ENCODE measurements around the gene KCNJ10. TPM values are rescaled to one million over a fixed set of nuclear protein-coding genes. Genes with fewer than 3 reads are reported as not detected.

Gene KCNJ10
- total and polyA plus RNA-seq, 2 of the 13 experiments (the other 11 are each of a cell fraction or from before 2014, with no cell fraction given) = 4.4 to 10.3 TPM

DNA sequence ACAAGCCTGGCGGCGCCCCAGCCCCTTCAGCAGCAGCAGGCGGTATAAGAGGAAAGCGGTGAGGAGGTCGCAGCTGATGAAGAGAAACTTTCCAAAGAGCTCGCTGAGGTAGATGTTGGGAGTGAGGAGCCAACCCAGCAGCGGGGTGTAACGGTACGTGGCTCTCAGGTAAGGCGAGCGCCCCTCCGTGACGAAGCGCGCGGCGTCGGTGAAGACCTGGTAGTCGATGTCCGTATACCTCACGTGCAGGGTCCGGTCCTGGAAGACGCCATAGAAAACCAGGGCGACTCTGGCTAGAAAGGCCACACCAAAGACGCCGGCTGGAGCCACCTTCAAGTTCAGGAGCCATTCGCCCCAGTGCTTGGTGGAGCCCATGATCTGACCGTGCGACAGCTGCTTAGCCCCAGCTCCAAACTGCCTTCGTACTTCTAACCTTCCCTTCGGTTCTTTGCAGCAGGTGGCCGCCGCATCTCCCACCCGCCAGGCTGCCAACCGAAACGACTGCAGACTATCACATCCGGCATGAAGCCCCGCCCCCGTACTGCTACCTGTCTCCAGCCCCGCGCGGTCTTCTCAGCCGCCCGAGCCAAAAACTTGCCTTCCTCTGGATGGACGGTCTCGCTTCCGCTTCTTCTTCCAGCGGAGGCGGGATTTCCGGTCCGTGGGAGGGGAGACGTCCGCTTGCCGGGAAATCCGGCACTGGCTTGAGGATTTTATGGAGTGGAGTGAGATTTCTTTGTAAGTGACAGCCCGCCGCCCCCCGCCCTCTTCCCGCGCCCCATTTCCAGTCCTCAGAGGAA lies 38.4 kb downstream of the KCNJ10 start, which contains the start of gene PIGM (continued):
- TF ChIP-seq ZSCAN30 (CRISPR knock-in tag; IDR thresholded peaks at IDR 0.05) (no peak), ZNF549 (CRISPR knock-in tag; IDR thresholded peaks at IDR 0.05) (no peak), ZNF749 (CRISPR knock-in tag; IDR thresholded peaks at IDR 0.05; ENCODE audit: borderline replicate concordance) (0 out of 2 replicates have a peak, but pooled peaks have one; percentile 32), BCL6 (CRISPR knock-in tag; IDR thresholded peaks at IDR 0.05) (no peak; the same call in 1 of the 2 replicates), RFXAP (CRISPR knock-in tag; IDR thresholded peaks at IDR 0.05; ENCODE audit: borderline replicate concordance) (0 out of 2 replicates have a peak, but pooled peaks have one; percentile 44), ZNF788 (CRISPR knock-in tag; IDR thresholded peaks at IDR 0.05; ENCODE audit: borderline replicate concordance) (0 out of 2 replicates have a peak, but pooled peaks have one; percentile 52), ADNP (CRISPR knock-in tag; IDR thresholded peaks at IDR 0.05) (no peak), SP140L (CRISPR knock-in tag; IDR thresholded peaks at IDR 0.05; ENCODE audit: borderline replicate concordance) (no peak), NR3C1 (CRISPR knock-in tag; IDR thresholded peaks at IDR 0.05) (no peak), NR0B2 (CRISPR knock-in tag; IDR thresholded peaks at IDR 0.05) (no peak), STAT5B (CRISPR knock-in tag; IDR thresholded peaks at IDR 0.05) (no peak), TARDBP (CRISPR knock-in tag; IDR thresholded peaks at IDR 0.05) (no peak; the same call in 1 of the 2 replicates), HHEX (CRISPR knock-in tag; IDR thresholded peaks at IDR 0.05) (no peak), ZNF780A (CRISPR knock-in tag; IDR thresholded peaks at IDR 0.05) (no peak), FOXA1 (IDR thresholded peaks at IDR 0.05) (no peak), FOXA1 (CRISPR knock-in tag; IDR thresholded peaks at IDR 0.05) (no peak)
- TF ChIP-seq, protein P1, sequence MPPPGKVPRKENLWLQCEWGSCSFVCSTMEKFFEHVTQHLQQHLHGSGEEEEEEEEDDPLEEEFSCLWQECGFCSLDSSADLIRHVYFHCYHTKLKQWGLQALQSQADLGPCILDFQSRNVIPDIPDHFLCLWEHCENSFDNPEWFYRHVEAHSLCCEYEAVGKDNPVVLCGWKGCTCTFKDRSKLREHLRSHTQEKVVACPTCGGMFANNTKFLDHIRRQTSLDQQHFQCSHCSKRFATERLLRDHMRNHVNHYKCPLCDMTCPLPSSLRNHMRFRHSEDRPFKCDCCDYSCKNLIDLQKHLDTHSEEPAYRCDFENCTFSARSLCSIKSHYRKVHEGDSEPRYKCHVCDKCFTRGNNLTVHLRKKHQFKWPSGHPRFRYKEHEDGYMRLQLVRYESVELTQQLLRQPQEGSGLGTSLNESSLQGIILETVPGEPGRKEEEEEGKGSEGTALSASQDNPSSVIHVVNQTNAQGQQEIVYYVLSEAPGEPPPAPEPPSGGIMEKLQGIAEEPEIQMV (CRISPR knock-in tag; IDR thresholded peaks at IDR 0.05; ENCODE audit: low read depth) = peak; percentile 12; the same call in 1 of the 2 replicates
- TF ChIP-seq, protein P2, sequence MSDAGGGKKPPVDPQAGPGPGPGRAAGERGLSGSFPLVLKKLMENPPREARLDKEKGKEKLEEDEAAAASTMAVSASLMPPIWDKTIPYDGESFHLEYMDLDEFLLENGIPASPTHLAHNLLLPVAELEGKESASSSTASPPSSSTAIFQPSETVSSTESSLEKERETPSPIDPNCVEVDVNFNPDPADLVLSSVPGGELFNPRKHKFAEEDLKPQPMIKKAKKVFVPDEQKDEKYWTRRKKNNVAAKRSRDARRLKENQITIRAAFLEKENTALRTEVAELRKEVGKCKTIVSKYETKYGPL (CRISPR knock-in tag; IDR thresholded peaks at IDR 0.05) = no peak
- TF ChIP-seq, protein P3, sequence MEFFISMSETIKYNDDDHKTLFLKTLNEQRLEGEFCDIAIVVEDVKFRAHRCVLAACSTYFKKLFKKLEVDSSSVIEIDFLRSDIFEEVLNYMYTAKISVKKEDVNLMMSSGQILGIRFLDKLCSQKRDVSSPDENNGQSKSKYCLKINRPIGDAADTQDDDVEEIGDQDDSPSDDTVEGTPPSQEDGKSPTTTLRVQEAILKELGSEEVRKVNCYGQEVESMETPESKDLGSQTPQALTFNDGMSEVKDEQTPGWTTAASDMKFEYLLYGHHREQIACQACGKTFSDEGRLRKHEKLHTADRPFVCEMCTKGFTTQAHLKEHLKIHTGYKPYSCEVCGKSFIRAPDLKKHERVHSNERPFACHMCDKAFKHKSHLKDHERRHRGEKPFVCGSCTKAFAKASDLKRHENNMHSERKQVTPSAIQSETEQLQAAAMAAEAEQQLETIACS (CRISPR knock-in tag; IDR thresholded peaks at IDR 0.05) = no peak
- TF ChIP-seq, protein P4, sequence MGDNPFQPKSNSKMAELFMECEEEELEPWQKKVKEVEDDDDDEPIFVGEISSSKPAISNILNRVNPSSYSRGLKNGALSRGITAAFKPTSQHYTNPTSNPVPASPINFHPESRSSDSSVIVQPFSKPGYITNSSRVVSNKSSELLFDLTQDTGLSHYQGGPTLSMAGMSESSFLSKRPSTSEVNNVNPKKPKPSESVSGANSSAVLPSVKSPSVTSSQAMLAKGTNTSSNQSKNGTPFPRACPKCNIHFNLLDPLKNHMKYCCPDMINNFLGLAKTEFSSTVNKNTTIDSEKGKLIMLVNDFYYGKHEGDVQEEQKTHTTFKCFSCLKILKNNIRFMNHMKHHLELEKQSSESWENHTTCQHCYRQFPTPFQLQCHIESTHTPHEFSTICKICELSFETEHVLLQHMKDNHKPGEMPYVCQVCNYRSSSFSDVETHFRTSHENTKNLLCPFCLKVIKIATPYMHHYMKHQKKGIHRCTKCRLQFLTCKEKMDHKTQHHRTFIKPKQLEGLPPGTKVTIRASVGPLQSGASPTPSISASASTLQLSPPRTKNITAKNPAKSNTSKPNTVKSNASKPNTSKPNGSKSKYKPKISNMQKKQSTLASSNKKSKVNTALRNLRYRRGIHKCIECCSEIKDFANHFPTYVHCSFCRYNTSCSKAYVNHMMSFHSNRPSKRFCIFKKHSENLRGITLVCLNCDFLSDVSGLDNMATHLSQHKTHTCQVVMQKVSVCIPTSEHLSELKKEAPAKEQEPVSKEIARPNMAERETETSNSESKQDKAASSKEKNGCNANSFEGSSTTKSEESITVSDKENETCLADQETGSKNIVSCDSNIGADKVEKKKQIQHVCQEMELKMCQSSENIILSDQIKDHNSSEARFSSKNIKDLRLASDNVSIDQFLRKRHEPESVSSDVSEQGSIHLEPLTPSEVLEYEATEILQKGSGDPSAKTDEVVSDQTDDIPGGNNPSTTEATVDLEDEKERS (CRISPR knock-in tag; IDR thresholded peaks at IDR 0.05) = no peak

Measured in HepG2 (cell line).